Measurements from ENCODE around the gene DNAJC13.

DNAJC13 gene

DNA sequence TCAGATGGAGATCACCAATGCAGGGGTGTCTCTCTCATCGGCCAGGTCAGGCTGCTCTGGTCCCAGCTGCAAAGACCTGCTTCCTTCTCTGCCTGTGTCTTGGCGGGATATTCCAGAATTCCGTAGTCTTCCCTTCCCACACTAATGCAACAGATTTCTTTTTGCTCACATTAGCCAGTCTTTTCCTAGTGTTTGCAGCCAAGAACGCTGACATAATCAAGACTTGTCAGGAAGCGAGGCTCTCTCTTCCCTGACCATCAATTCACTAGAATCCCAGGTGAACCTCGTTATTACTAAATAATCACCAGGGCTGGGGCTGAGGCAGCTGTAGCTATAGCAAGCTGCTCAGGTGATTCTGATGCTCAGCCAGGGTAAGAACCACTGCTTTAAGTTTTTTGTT lies 136.5 kb downstream of the DNAJC13 start:
- no peak for ATAC-seq
- TF ChIP-seq ZFP30 (CRISPR knock-in tag; IDR thresholded peaks at IDR 0.05) (no peak), OSR1 (CRISPR knock-in tag; IDR thresholded peaks at IDR 0.05) (no peak), ARNTL (CRISPR knock-in tag; IDR thresholded peaks at IDR 0.05; ENCODE audit: borderline replicate concordance, low read depth) (no peak), ZFP3 (CRISPR knock-in tag; IDR thresholded peaks at IDR 0.05) (no peak), ESRRG (CRISPR knock-in tag; IDR thresholded peaks at IDR 0.05) (no peak), POU6F1 (CRISPR knock-in tag; IDR thresholded peaks at IDR 0.05; ENCODE audit: borderline replicate concordance, low read depth) (no peak), CSDC2 (CRISPR knock-in tag; IDR thresholded peaks at IDR 0.05) (no peak), BACH2 (CRISPR knock-in tag; IDR thresholded peaks at IDR 0.05; ENCODE audit: borderline replicate concordance) (no peak), SNAI2 (CRISPR knock-in tag; IDR thresholded peaks at IDR 0.05) (no peak), RARB (CRISPR knock-in tag; IDR thresholded peaks at IDR 0.05) (no peak), ZNF70 (CRISPR knock-in tag; IDR thresholded peaks at IDR 0.05) (no peak), ZNF565 (CRISPR knock-in tag; conservative IDR thresholded peaks at IDR 0.05; ENCODE audit: low read depth) (no peak), PPARA (CRISPR knock-in tag; IDR thresholded peaks at IDR 0.05; ENCODE audit: borderline replicate concordance) (no peak), GLIS3 (CRISPR knock-in tag; IDR thresholded peaks at IDR 0.05) (no peak), ZNF8 (CRISPR knock-in tag; IDR thresholded peaks at IDR 0.05) (no peak), ZC3H10 (CRISPR knock-in tag; IDR thresholded peaks at IDR 0.05) (no peak)
- TF ChIP-seq, protein P1, sequence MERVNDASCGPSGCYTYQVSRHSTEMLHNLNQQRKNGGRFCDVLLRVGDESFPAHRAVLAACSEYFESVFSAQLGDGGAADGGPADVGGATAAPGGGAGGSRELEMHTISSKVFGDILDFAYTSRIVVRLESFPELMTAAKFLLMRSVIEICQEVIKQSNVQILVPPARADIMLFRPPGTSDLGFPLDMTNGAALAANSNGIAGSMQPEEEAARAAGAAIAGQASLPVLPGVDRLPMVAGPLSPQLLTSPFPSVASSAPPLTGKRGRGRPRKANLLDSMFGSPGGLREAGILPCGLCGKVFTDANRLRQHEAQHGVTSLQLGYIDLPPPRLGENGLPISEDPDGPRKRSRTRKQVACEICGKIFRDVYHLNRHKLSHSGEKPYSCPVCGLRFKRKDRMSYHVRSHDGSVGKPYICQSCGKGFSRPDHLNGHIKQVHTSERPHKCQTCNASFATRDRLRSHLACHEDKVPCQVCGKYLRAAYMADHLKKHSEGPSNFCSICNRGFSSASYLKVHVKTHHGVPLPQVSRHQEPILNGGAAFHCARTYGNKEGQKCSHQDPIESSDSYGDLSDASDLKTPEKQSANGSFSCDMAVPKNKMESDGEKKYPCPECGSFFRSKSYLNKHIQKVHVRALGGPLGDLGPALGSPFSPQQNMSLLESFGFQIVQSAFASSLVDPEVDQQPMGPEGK (CRISPR knock-in tag; IDR thresholded peaks at IDR 0.05; ENCODE audit: borderline replicate concordance), result no peak
- TF ChIP-seq, protein P2, sequence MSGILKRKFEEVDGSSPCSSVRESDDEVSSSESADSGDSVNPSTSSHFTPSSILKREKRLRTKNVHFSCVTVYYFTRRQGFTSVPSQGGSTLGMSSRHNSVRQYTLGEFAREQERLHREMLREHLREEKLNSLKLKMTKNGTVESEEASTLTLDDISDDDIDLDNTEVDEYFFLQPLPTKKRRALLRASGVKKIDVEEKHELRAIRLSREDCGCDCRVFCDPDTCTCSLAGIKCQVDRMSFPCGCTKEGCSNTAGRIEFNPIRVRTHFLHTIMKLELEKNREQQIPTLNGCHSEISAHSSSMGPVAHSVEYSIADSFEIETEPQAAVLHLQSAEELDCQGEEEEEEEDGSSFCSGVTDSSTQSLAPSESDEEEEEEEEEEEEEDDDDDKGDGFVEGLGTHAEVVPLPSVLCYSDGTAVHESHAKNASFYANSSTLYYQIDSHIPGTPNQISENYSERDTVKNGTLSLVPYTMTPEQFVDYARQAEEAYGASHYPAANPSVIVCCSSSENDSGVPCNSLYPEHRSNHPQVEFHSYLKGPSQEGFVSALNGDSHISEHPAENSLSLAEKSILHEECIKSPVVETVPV (CRISPR knock-in tag; IDR thresholded peaks at IDR 0.05), result no peak

DNA sequence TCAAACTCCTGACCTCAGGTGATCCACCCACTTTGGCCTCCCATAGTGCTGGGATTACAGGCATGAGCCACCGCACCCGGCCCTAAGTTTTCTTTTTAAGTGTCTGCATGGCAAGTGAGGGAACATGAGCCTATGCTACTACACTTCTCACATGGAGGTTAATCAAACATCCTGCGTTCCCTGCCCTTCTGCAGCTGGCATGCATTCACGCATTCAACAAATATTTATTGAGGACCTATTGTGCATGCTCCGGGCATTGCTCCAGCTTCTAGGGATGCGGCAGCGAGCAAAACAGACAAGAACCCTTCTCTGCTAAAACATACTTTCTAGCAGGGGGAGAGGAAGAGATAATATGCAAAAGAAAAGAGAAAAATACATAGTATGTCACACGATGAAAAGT lies 137.1 kb downstream of the DNAJC13 start:
- no peak for ATAC-seq

GRCh38 chr3:132555306-132556035 lies 138.2 kb downstream of the DNAJC13 start:
- ATAC-seq, result no peak
- TF ChIP-seq POU6F1 (CRISPR knock-in tag; IDR thresholded peaks at IDR 0.05; ENCODE audit: borderline replicate concordance, low read depth), result no peak
- TF ChIP-seq, protein P3, sequence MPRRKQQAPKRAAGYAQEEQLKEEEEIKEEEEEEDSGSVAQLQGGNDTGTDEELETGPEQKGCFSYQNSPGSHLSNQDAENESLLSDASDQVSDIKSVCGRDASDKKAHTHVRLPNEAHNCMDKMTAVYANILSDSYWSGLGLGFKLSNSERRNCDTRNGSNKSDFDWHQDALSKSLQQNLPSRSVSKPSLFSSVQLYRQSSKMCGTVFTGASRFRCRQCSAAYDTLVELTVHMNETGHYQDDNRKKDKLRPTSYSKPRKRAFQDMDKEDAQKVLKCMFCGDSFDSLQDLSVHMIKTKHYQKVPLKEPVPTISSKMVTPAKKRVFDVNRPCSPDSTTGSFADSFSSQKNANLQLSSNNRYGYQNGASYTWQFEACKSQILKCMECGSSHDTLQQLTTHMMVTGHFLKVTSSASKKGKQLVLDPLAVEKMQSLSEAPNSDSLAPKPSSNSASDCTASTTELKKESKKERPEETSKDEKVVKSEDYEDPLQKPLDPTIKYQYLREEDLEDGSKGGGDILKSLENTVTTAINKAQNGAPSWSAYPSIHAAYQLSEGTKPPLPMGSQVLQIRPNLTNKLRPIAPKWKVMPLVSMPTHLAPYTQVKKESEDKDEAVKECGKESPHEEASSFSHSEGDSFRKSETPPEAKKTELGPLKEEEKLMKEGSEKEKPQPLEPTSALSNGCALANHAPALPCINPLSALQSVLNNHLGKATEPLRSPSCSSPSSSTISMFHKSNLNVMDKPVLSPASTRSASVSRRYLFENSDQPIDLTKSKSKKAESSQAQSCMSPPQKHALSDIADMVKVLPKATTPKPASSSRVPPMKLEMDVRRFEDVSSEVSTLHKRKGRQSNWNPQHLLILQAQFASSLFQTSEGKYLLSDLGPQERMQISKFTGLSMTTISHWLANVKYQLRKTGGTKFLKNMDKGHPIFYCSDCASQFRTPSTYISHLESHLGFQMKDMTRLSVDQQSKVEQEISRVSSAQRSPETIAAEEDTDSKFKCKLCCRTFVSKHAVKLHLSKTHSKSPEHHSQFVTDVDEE (CRISPR knock-in tag; IDR thresholded peaks at IDR 0.05), result no peak
- TF ChIP-seq, protein P2 (CRISPR knock-in tag; IDR thresholded peaks at IDR 0.05), result no peak
- TF ChIP-seq ZC3H10 (CRISPR knock-in tag; IDR thresholded peaks at IDR 0.05), result no peak
- TF ChIP-seq ZNF70 (CRISPR knock-in tag; IDR thresholded peaks at IDR 0.05), result no peak
- no peak for TF ChIP-seq RARB (CRISPR knock-in tag; IDR thresholded peaks at IDR 0.05)
- TF ChIP-seq ARNTL (CRISPR knock-in tag; IDR thresholded peaks at IDR 0.05; ENCODE audit: borderline replicate concordance, low read depth), result no peak

More for the DNA sequence above, 137.1 kb downstream of the DNAJC13 start:
- TF ChIP-seq RARB (CRISPR knock-in tag; IDR thresholded peaks at IDR 0.05), result no peak
- no peak for TF ChIP-seq GLIS3 (CRISPR knock-in tag; IDR thresholded peaks at IDR 0.05)
- TF ChIP-seq TCF4 (CRISPR knock-in tag; IDR thresholded peaks at IDR 0.05; ENCODE audit: borderline replicate concordance), result no peak
- TF ChIP-seq BACH2 (CRISPR knock-in tag; IDR thresholded peaks at IDR 0.05; ENCODE audit: borderline replicate concordance), result no peak
- TF ChIP-seq PPARA (CRISPR knock-in tag; IDR thresholded peaks at IDR 0.05; ENCODE audit: borderline replicate concordance), result no peak
- no peak for TF ChIP-seq OSR1 (CRISPR knock-in tag; IDR thresholded peaks at IDR 0.05)
- TF ChIP-seq TOX (CRISPR knock-in tag; IDR thresholded peaks at IDR 0.05; ENCODE audit: borderline replicate concordance), result no peak
- TF ChIP-seq ISL1 (CRISPR knock-in tag; IDR thresholded peaks at IDR 0.05), result no peak
- no peak for TF ChIP-seq CSDC2 (CRISPR knock-in tag; IDR thresholded peaks at IDR 0.05)
- TF ChIP-seq, protein P3 (CRISPR knock-in tag; IDR thresholded peaks at IDR 0.05), result no peak
- TF ChIP-seq ESRRG (CRISPR knock-in tag; IDR thresholded peaks at IDR 0.05), result no peak
